Panc1 (cell line): ENCODE measurements around the gene ZNF74. TPM values are rescaled to one million over a fixed set of nuclear protein-coding genes. Genes with fewer than 3 reads are reported as not detected.
"Not testable (repeated sequence)": the region's sequence is repeated elsewhere in the genome, so short reads cannot be mapped to it uniquely, and the experiment has no call there.

Source experiments
- ATAC-seq: fragments of 200-7000 bp; cut with Tn5 transposase; 2 replicates; pipeline ENCODE4 v1.9.1; 2020; ENCODE audit warnings: mild to moderate bottlenecking, moderate library complexity
- BruUV-seq: library from RNA; stranded (reverse); fragments of 400-500 nt; replicated peaks from 2 replicates; lab custom pipeline; 2021; lab: Mats Ljungman, UMichigan
- CTCF ChIA-PET: fragments of 300-600 bp; sonication (Branson Sonifier 250); formaldehyde crosslinking; loops from one replicate; lab custom pipeline; 2022; ENCODE audit warnings: antibody characterized with exemption; lab: Charles Lee
- POLR2A ChIA-PET: fragments of 300-600 bp; sonication (Branson Sonifier 250); formaldehyde crosslinking; loops from one replicate; lab custom pipeline; 2022; ENCODE audit warnings: antibody characterized with exemption; lab: Charles Lee
- DNase-seq: peaks from one replicate; pipeline ENCODE4 v3.0.0-alpha.2; 2010; ENCODE audit warnings: low read depth, low spot score
- H3K27ac ChIP-seq: 2 replicates; pipeline ENCODE4 v1.5.1; 2011; ENCODE audit warnings: mild to moderate bottlenecking, low read length, inconsistent platforms
- H3K27me3 ChIP-seq: fragments of 200-500 bp; sonication (Bioruptor generic); 2 replicates; pipeline ENCODE4 v1.6.0; 2014; ENCODE audit warnings: low read length, inconsistent platforms; ENCODE audit not compliant: control insufficient read depth, insufficient read depth
- H3K36me3 ChIP-seq: fragments of 200-500 bp; sonication (Bioruptor generic); 2 replicates; pipeline ENCODE4 v1.5.1; 2014; ENCODE audit warnings: inconsistent platforms, mild to moderate bottlenecking, low read length, moderate library complexity; ENCODE audit not compliant: control insufficient read depth, insufficient read depth
- H3K4me1 ChIP-seq: 2 replicates; pipeline ENCODE4 v1.5.1; 2011; ENCODE audit warnings: inconsistent platforms, mild to moderate bottlenecking, low read length, moderate library complexity; ENCODE audit not compliant: control insufficient read depth, insufficient read depth
- H3K4me3 ChIP-seq, 2 experiments: 2 replicates each; pipeline ENCODE4 v1.5.1; 2011 to 2012; ENCODE audit warnings: low read depth in 2 of 2, low read length in 2 of 2, mild to moderate bottlenecking in 2 of 2, inconsistent platforms in 1 of 2, moderate library complexity in 1 of 2
- H3K9me3 ChIP-seq: fragments of 200-500 bp; sonication (Bioruptor generic); 2 replicates; pipeline ENCODE4 v1.5.1; 2014; ENCODE audit warnings: low read depth, mild to moderate bottlenecking, inconsistent platforms, low read length, moderate library complexity; ENCODE audit not compliant: control insufficient read depth, insufficient read depth
- CTCF ChIP-seq: fragments of 450-650 bp; IDR thresholded peaks from 2 replicates; pipeline ENCODE4 v1.5.1; 2017; ENCODE audit warnings: mild to moderate bottlenecking
- POLR2AphosphoS5 ChIP-seq: IDR thresholded peaks from 2 replicates; pipeline ENCODE4 v1.6.1; 2012; ENCODE audit warnings: mild to moderate bottlenecking, low read depth, low read length, moderate library complexity
- SIN3A ChIP-seq: IDR thresholded peaks from 2 replicates; pipeline ENCODE4 v1.6.1; 2012; ENCODE audit warnings: low read depth, mild to moderate bottlenecking, low read length, moderate library complexity, borderline replicate concordance; ENCODE audit not compliant: insufficient read depth
- TCF7L2 ChIP-seq: IDR thresholded peaks from 2 replicates; pipeline ENCODE4 v1.6.1; 2011; ENCODE audit warnings: mild to moderate bottlenecking, low read depth, low read length, inconsistent platforms
- in situ Hi-C: cut with HindIII; loops from 2 replicates; pipeline ENCODE4 v1.10.0; 2016; ENCODE audit warnings: low sequenced_read_pairs, low pct_unique_long_range_greater_than_20kb
- intact Hi-C: fragments of 100-400 bp; cut with micrococcal nuclease; formaldehyde crosslinking; loops from one replicate; pipeline ENCODE4 v1.10.0; 2022; ENCODE audit not compliant: unreplicated experiment
- total RNA-seq: library from RNA; stranded (reverse); gene quantifications from one replicate; pipeline ENCODE4 v1.2.1, GENCODE V29; 2021; ENCODE audit not compliant: unreplicated experiment
- TF ChIP-seq, protein P1 (sequence below), 2 experiments: IDR thresholded peaks; 2 replicates each; pipeline ENCODE4 v1.6.1; 2011 to 2012; ENCODE audit warnings: low read depth in 2 of 2, control low read depth in 1 of 2, low read length in 1 of 2, mild to moderate bottlenecking in 1 of 2, moderate library complexity in 1 of 2; ENCODE audit not compliant: insufficient read depth in 1 of 2

ZNF74 gene
- total RNA-seq, 1 experiment from 2014 or later = 13.2 TPM

GRCh38 chr22:20450551-20450906, 56.6 kb downstream of the ZNF74 start:
- ChIA-PET POLR2A (no interaction called here), CTCF (no interaction called here)
- BruUV-seq = no TSS peak
- intact Hi-C loops (no loop called here), in situ Hi-C loops (no loop called here)
- H3K27me3 ChIP-seq = no peaks in the 10 kb centered on the region
- ATAC-seq (no peak), DNase-seq (no peak)
- TF ChIP-seq POLR2AphosphoS5 (no peak), TCF7L2 (no peak), CTCF (no peak)
- TF ChIP-seq, protein P1, sequence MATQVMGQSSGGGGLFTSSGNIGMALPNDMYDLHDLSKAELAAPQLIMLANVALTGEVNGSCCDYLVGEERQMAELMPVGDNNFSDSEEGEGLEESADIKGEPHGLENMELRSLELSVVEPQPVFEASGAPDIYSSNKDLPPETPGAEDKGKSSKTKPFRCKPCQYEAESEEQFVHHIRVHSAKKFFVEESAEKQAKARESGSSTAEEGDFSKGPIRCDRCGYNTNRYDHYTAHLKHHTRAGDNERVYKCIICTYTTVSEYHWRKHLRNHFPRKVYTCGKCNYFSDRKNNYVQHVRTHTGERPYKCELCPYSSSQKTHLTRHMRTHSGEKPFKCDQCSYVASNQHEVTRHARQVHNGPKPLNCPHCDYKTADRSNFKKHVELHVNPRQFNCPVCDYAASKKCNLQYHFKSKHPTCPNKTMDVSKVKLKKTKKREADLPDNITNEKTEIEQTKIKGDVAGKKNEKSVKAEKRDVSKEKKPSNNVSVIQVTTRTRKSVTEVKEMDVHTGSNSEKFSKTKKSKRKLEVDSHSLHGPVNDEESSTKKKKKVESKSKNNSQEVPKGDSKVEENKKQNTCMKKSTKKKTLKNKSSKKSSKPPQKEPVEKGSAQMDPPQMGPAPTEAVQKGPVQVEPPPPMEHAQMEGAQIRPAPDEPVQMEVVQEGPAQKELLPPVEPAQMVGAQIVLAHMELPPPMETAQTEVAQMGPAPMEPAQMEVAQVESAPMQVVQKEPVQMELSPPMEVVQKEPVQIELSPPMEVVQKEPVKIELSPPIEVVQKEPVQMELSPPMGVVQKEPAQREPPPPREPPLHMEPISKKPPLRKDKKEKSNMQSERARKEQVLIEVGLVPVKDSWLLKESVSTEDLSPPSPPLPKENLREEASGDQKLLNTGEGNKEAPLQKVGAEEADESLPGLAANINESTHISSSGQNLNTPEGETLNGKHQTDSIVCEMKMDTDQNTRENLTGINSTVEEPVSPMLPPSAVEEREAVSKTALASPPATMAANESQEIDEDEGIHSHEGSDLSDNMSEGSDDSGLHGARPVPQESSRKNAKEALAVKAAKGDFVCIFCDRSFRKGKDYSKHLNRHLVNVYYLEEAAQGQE (IDR thresholded peaks at IDR 0.05; ENCODE audit: insufficient read depth in 1 of 2, low read depth in 2 of 2, low read length in 1 of 2) = no peak
- no peaks in the 10 kb centered on the region for H3K4me1 ChIP-seq
- no peaks in the 10 kb centered on the region for H3K9me3 ChIP-seq
- H3K36me3 ChIP-seq = no peaks in the 10 kb centered on the region
- no peak overlapping the region for H3K4me3 ChIP-seq
- H3K27ac ChIP-seq = no peak overlapping the region

- BruUV-seq, intact Hi-C loops, CTCF ChIA-PET, H3K36me3 ChIP-seq, H3K4me3 ChIP-seq, POLR2A ChIA-PET, ATAC-seq, H3K9me3 ChIP-seq, H3K27me3 ChIP-seq, H3K4me1 ChIP-seq, in situ Hi-C loops, DNase-seq, H3K27ac ChIP-seq: not testable (repeated sequence)
Observed at GRCh38 chr22:20451129-20451778, 57.3 kb downstream of the ZNF74 start.

DNA sequence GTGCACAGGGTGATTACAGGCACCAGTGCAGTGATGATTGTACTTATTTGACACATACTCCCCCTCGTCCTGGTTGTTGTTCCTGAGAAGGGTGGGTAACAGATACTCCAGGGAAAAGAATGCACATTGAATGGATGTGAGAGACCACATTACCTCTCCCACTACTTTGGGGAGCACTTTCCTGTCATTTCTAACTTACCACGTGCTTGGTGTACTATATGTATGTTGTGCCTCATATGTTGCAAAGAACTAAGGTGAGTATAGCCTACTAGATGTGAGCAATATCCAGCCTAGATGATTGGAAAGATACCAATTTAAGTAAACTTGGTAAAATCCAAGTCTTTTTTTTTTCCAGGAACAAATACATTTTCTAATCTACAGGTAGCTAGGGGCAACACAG, 58.0 kb downstream of the ZNF74 start:
- no TSS peak for BruUV-seq
- intact Hi-C loops (no loop called here), in situ Hi-C loops (no loop called here)
- TF ChIP-seq, protein P1 (IDR thresholded peaks at IDR 0.05; ENCODE audit: insufficient read depth in 1 of 2, low read depth in 2 of 2, low read length in 1 of 2) = no peak
- TF ChIP-seq POLR2AphosphoS5 = no peak
- no peak for TF ChIP-seq CTCF
- TF ChIP-seq TCF7L2 = no peak
- no peak for TF ChIP-seq SIN3A
- Histone ChIP-seq H3K4me1 (no peaks in the 10 kb centered on the region), H3K36me3 (no peaks in the 10 kb centered on the region), H3K9me3 (no peaks in the 10 kb centered on the region), H3K27me3 (no peaks in the 10 kb centered on the region), H3K27ac (no peak overlapping the region), H3K4me3 (no peak overlapping the region)
- ChIA-PET CTCF (no interaction called here), POLR2A (no interaction called here)
- no peak for ATAC-seq
- no peak for DNase-seq
